Skin epidermis (tissue), 12 donors: Measurements from ENCODE around the gene LRPAP1.
"Not testable (repeated sequence)": the region's sequence is repeated elsewhere in the genome, so short reads cannot be mapped to it uniquely, and the experiment has no call there.

Experiments used
- H3K27ac ChIP-seq, 21 experiments: fragments of 200-600 bp; sonication (generic) in 11 of 21; one replicate each; pipeline ENCODE4 v1.5.0; 2020; ENCODE audit warnings: mild to moderate bottlenecking in 3 of 21, inconsistent platforms in 2 of 21, moderate library complexity in 2 of 21
- H3K4me3 ChIP-seq, 7 experiments: fragments of 200-600 bp; sonication (generic) in 2 of 7; one replicate each; pipeline ENCODE4 v1.5.0; 2020; ENCODE audit warnings: inconsistent platforms in 2 of 7, mild to moderate bottlenecking in 2 of 7, moderate library complexity in 1 of 7

LRPAP1 gene

GRCh38 chr4:3521621-3522325 is 10.4 kb downstream of the LRPAP1 start:
- Histone ChIP-seq H3K4me3 (no peak overlapping the region), H3K27ac (no peak overlapping the region)

- Histone ChIP-seq H3K27ac (no peak overlapping the region), H3K4me3 (no peak overlapping the region)
These were observed 11.2 kb downstream of the LRPAP1 start for GRCh38 chr4:3520796-3521600.

DNA sequence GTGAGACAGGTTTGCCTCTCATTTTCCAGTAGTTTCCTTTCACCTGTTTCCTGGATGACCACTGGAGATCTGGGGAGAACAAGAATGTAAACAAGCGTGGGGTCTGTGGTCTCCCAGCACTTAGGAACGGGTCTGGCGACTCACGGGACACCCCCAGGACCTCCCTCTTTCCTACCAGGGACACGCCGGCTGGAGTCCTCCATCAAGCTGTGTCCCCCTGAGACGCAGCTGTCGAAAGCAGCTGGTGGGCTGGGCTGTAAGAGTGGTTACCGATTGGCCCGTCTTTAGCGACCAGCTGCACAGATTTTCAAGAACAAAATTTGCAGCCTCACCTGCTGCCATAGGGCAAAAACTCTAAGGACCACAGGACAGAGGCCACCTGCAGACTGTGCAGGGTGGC is 11.9 kb downstream of the LRPAP1 start:
- Histone ChIP-seq H3K4me3 (no peak overlapping the region), H3K27ac (no peak overlapping the region)

GRCh38 chr4:3519468-3520264 is 12.6 kb downstream of the LRPAP1 start:
- Histone ChIP-seq H3K27ac (no peak overlapping the region), H3K4me3 (no peak overlapping the region)

GRCh38 chr4:3518941-3519340 is 13.3 kb downstream of the LRPAP1 start:
- no peak overlapping the region for H3K27ac ChIP-seq
- no peak overlapping the region for H3K4me3 ChIP-seq

DNA sequence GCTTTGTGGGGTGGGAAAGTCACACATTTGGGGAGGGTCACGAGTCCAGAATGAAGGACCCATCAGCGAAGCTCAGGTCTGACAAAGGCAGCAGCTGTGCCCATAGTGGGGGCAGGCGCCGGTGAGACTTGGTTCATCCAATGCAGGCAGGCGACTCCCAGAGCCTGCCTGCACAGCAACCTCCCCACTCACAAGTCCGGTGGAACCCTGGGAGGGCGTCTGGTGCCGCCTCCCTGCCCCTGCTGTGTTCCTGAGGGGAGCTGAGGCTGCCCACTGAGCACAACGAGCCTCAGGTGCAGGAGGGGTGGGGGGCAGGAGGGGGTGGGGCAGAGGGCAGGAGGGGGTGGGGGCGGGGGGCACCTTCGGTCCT is 13.7 kb downstream of the LRPAP1 start:
- Histone ChIP-seq H3K4me3 (no peak overlapping the region), H3K27ac (no peak overlapping the region)

DNA sequence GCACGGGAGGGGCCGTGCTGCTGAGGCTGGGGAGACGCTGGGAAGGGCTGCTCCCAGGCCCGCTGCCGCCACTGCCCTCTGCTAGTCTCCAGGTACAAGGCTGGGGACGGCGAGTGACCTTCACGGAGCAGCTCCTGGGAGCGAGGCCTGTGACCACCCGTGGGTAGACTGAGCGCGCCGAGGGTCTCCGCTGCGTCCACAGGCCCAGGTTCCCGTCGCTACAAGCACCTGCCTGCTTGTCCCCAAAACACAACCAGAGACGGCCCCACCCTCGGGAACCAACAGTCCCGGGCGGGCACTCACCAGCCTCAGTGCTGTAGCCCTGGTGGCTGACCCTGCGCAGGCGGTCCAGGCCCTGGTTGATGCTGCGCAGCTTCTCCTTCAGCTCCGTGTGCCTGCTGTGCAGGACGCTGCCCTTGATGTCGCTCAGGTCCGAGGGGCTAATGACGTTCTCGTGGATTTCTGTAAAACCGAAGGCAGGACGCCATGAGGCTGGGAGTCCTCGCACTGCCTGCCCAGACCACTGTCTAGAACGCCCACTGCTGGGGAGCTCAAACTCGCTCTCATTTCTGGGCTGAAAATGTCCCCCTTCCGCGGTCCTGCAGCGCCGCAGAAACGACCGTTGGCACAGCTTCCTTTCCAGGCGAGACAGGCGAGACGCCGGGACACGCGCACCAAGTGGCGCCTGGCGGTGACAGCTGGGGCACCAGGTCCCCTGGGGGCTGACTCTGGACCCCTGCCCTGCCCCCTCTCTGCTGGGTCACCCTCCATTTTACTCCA is 14.3 kb downstream of the LRPAP1 start:
- Histone ChIP-seq H3K4me3 (no peak overlapping the region), H3K27ac (no peak overlapping the region)

DNA sequence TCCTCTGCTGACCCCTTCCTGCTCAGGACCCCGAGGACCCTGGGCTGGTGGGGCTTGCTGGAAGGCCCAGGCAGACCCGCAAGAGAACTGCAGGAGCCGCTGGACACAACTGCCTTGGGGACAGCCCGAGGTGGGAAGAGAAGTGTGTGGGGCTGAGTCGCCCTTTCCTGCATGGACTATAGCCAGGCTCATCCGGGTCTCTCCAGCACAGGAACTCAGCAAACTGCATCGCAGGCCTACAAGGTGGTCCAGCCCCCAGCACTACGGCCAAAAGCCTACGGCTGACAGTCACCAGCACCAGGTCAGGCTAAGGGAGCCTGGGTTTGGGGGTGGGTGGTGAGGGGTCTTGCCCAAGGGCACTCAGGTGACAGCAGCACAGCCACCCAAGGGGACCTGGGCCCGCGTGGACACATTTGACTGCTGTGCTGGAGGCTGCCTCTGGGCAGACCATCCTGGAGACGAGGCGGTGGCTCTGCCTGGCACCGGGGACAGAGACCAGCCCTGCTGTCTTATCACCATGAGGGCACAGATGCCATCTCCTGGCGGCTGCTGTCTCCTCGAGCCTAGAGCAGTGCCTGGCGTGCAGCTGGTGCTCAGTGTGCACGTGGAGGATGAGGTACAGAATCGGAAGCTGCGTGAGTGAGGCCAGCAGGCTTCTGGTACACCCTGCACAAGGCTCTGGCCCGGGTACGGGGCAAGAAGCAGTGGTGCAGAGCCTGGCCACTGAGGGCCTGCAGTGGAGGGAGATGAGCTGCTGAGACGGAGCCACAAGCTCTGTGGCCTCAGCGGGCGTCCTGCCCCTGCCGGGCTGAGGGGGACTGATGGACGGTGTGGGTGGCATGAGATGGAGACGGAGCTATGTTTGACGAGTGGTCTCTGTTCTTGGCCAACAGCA is 15.1 kb downstream of the LRPAP1 start:
- Histone ChIP-seq H3K27ac (no peak overlapping the region), H3K4me3 (no peak overlapping the region)

DNA sequence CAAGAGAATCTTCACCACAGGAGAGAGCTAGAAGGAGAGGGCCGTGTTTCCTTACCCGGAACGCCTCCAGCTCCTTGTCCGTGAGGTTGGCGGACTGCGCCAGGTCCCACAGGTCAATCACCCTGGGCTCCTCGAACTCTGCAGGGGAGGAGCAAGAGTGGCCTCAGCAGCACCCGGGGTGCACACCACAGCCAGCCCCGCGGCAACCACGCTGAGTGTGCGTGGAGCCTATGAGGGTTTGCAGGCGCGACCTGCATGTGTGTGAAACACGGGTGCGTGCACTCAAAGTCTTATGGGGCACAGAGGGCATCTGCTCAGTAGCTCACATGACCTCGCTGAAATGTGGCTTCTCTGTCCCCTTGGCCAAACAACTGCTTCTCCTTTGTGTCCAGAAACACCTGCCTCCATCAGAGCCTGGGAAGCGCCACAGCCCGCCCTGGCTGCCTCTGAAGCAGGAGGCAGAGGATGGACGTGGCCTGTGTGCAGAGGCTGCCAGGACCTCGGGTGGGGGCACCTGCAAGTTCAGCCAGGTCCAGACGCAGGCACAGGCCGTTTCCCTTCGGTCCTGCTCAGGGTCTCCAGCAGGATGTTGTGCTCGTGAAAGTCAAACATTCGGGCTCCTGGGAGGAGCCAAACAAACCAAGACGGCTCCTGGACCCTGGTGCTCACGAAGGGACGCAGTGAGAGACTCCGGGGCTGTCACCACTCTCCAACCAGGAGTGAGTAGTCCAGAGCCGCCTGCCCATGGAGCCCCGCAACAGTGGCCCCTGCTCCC is 16.0 kb downstream of the LRPAP1 start:
- Histone ChIP-seq H3K27ac (no peak overlapping the region), H3K4me3 (no peak overlapping the region)

- Histone ChIP-seq H3K27ac (no peak overlapping the region), H3K4me3 (no peak overlapping the region)
These were observed 16.6 kb downstream of the LRPAP1 start for GRCh38 chr4:3515646-3516045.

DNA sequence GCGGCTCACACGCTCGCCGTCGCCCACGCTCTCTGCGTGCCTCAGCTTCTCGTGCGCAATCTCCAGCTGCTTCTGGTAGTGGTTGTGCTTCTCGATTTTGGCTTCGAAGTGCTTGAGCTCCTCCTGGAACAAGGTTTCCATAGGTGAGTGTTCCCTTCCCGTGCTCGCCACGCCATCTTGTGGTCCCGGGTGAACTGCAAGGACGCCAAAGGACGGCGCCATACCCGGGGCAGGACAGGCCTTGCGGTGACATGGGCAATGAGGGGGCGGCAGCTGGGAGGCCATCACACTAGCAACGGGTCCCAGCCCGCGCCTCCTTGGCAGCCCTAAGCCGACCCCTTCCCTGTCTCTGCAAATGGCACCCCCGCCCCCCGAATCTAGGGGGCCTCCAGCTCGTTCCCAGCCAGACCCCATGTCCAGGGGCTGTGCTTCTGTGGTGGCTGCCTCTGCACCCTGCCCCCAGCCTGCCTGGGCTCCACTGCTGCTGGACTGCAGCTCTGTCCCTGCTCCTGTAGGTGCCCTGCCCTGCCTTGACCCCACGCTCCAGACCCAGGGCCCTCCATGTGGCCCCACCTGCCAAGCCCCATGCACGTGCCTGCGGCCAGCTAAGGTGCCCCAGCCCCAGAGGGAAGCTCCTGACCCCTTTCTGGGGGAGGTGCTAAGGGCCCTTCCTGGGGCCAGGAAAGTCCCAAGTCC is 17.3 kb downstream of the LRPAP1 start:
- no peak overlapping the region for H3K27ac ChIP-seq
- H3K4me3 ChIP-seq, result no peak overlapping the region

GRCh38 chr4:3514221-3514780 is 17.9 kb downstream of the LRPAP1 start:
- H3K4me3 ChIP-seq, result no peak overlapping the region
- H3K27ac ChIP-seq, result no peak overlapping the region

DNA sequence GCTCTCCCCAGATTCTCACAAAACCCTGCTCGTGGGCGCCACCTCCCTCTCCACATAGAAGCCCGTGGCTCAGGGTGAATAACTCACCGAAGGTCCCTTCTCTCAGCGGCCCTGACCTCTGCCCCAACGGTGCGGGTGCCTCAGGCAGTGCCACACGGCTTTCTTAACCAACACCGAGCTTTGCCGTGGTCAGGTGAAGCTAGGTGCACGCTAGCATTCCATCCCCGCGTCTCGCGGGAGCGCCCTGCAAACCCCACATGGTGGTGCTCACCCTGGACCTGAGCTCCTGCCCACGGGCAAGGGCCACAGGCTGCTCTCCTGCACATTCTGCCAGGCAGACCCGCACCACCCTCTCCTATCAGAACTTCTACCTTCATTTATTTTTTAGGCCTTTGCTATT is 18.4 kb downstream of the LRPAP1 start:
- Histone ChIP-seq H3K4me3 (no peak overlapping the region), H3K27ac (no peak overlapping the region)

DNA sequence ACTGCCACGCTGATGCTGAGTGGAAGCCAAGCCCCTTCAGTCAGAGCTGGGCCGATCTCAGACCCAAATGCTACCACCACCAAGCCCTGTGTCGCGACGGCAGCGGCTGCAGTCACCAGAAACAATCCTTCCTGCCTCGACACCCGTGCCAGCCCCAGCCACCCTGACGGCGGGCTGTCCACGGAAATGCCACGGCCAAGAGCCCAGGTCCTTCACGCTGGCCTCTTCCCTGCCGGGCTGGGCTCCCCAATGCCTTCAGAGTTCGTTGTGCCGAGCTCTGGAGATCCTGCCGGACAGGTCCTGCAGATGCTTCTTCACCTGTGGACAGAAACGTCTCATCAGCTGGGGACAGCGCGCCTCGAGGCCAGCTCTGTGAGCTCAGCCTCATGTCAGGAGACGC is 19.5 kb downstream of the LRPAP1 start:
- H3K4me3 ChIP-seq, result no peak overlapping the region
- no peak overlapping the region for H3K27ac ChIP-seq

DNA sequence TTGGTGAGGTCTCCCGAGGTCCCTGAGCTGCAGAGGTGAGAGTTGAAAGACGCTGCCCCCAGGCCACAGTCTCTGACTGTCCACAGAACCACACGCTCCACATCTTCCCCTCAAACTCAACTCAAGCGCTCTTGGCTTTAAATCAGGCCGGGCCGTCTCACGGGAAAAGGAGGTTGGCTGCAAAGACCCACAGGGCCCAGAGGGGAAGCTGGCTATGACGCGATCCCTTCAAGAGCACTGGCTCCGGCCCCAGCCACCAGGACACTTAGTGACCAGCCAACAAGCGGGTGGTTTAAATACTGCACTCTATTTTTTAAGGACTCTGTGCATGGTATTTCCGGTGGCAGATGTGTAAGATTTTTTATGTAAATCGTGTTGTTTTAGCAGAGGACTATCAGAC is 19.9 kb downstream of the LRPAP1 start:
- Histone ChIP-seq H3K4me3 (no peak overlapping the region), H3K27ac (no peak overlapping the region)

DNA sequence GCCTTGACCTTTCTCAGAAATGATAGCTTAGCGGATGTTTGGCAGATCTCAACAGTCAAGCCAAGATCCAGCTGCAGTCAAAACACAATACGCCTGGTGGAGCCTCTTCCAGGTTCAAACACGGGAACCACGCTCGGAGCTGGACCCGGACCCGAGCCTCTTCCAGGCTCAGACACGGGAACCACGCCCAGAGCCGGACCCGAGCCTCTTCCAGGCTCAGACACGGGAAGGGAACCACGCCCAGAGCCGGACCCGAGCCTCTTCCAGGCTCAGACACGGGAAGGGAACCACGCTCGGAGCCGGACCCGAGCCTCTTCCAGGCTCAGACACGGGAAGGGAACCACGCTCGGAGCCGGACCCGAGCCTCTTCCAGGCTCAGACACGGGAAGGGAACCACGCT is 20.6 kb downstream of the LRPAP1 start:
- not testable (repeated sequence) for H3K4me3 ChIP-seq, H3K27ac ChIP-seq

DNA sequence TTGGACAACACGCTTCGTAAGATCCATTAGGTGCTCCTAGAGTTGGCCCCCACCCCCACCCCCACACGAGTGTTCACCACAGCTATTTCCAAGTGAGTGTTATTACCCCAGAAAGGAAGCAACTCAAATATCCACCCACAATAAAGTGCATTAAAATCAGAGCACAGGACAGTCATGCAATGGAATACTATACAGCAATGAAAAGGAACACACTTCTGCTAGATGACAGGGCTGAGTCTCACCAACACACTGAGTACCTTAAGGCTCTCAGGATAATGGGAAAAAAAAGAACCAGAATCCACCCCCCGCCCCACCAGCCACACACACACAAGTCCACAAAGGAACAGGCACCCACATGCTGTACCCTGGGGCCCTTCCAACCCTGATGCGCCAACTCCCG is 21.0 kb downstream of the LRPAP1 start:
- H3K27ac ChIP-seq, result no peak overlapping the region
- no peak overlapping the region for H3K4me3 ChIP-seq
